Measurements from ENCODE around the gene XBP1.
"Not testable (repeated sequence)": the region's sequence is repeated elsewhere in the genome, so short reads cannot be mapped to it uniquely, and the experiment has no call there.

Gene XBP1

DNA sequence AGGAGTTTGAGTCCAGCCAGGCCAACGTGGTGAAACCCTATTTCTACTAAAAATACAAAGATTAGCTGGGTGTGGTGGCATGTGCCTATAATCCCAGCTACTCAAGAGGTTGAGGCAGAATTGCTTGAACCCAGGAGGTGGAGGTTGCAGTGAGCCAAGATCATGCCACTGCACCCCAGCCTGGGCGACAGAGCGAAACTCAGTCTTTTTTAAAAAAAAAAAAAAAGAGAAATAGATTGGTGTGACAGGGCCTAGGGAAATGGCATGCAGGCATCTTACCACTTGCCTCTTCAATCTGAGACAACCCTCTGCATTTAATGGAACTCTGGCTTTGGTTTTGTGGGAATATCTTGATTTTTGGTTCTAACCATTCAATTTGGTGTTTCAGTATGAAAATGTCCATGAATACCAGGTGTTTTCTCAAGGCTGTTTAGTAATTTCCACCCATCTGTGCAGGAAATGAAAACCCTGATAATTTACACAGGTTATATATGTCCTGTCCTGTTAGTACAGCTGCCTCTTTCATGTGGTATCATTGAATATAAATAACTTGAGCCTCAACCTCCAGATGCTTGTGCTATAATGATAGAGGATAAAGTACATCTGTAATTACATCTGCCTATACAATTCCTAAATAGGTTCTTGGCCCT is 8.4 kb downstream of the XBP1 start:
- no peak for DNase-seq

- no peak for DNase-seq
These were observed 9.2 kb downstream of the XBP1 start for GRCh38 chr22:28791124-28791523.

GRCh38 chr22:28788601-28789000 is 11.8 kb downstream of the XBP1 start:
- no peak for DNase-seq

DNA sequence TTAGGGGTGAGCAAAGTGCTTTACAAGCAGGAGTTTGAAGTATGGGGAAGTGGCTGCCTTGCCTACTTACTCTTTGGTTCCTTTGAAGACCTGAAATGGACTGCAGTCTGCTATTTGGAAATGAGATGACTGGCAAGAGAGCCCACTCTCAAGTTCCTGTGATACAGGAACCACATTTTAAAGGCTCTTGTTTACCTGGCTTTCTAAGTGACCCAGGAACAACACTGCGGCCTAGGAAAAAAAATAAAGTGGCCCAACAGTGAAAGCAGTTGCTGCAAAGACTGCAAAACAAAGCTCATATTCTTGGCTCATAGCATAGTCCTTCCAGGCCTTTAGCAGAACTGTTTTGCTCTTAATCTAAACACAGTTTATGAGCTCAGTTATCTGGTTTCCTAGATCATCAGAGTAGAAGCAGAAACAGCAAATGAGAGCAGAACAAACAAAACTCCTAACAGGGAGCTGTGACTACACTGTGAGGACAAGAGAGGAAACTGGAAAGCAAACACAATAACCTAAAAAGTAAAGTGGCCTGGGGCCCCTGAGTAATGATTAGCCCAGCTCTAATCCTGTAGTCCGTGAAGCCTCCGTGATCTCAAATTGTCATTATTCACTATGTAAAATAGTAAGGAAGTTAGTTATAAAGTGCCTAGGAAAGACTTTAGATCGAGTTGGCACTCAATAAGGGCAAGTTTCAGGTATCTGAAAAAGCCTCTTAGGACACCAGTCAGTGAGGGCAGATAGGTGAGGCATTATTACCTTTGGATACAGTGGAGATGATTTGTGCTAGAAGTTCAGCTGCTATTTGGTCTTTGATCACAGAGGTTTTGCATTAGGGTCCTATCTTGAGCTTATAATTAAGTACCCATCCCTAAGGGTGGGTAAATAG is 16.3 kb downstream of the XBP1 start:
- no peak for DNase-seq

DNA sequence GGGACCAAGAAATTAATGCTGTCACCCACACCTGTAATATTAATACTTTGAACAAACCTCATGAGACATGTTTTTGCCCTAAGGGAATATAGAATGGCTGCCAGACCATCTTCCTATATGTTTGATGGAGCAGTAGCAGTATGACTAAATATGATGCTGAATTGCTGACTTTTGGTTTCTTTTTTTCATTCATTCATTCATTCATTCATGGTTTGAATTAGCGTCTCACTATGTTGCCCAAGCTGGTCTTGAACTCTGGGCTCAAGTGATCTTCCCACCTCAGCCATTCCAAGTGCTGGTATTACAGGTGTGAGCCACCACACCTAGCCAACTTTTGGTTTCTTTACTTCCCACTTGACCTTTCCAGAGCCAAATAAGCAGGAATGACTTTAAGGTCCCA is 20.1 kb downstream of the XBP1 start:
- no peak for DNase-seq

DNA sequence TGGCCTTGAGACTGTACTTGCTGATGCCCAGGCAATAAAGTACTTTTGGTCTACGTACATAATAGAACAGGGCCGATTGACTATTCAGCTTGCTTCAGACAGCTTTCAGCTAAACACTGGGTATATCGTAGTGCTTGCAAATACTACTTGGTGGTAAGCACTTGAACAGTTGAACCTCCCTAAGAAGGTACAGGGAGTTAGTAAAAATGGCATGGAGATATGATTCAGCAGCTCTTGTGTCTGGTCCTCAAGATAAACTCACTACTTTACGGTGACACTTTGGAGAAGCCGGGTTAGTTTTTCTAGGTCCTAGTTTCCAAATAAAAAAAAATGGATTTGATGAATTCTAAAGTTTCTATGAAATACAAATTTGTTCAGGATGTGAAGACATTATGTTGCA is 20.5 kb downstream of the XBP1 start:
- no peak for DNase-seq

DNA sequence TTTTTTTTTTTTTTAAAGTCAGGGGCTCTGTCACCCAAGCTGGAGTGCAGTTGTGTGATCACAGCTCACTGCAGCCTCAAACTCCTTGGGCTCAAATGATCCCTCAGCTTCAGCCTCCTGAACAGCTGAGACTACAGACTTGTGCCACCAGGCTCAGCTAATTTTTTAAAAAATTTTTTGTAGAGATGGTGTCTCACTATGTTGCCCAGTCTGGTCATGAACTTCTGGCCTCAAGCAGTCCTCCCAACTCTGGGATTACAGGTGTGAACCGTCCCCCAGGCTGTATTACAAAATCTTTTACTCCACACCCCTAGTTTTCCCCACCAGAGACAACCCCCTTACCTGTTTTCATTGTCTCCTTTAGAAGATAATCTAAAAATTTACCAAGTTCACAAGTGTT is 26.0 kb downstream of the XBP1 start:
- no peak for DNase-seq

GRCh38 chr22:28773461-28773867 is 26.9 kb downstream of the XBP1 start:
- DNase-seq: peak; percentile 80

GRCh38 chr22:28772633-28773460 is 27.5 kb downstream of the XBP1 start, which contains the start of gene CCDC117:
Gene CCDC117 (plus strand): TSS chr22:28772695. CDS start chr22:28772850, 155 bp downstream.
- DNase-seq: peak; percentile 97

DNA sequence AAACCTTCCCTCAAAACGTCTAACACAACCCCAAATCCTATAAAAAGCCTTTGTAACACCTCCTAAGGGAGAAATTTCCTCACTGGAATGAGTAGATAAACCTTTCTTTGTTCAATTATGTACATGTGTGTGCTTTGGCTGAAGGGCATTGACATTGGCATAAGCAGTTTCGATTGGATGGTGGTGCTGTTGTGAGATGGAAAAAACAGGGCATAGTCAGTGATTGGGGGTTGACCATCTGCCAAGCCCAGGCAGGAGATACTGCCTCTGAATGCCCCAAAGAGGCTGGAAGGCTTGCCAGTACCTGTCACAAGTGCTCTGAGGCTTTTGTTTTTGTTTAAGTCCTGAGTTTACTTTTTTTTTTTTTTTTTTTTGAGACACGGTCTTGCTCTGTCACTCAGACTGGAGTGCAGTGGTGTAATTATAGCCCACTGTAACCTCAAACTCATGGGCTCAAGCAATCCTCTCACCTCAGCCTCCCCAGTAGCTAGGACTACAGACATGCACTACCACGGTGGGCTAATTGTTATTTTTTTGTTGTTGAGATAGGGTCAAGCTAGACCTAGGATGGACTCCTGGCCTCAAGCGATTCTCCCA is 29.1 kb downstream of the XBP1 start:
- no peak for DNase-seq

GRCh38 chr22:28769394-28770085 is 30.8 kb downstream of the XBP1 start:
- no peak for DNase-seq

- no peak for DNase-seq
These were observed 31.5 kb downstream of the XBP1 start for GRCh38 chr22:28768701-28769393.

- no peak for DNase-seq
These were observed 33.7 kb downstream of the XBP1 start for GRCh38 chr22:28766628-28767027.

- DNase-seq: not testable (repeated sequence)
These were observed 38.4 kb downstream of the XBP1 start for GRCh38 chr22:28762000-28762399.

GRCh38 chr22:28761449-28761755 is 39.0 kb downstream of the XBP1 start:
- DNase-seq: no peak

DNA sequence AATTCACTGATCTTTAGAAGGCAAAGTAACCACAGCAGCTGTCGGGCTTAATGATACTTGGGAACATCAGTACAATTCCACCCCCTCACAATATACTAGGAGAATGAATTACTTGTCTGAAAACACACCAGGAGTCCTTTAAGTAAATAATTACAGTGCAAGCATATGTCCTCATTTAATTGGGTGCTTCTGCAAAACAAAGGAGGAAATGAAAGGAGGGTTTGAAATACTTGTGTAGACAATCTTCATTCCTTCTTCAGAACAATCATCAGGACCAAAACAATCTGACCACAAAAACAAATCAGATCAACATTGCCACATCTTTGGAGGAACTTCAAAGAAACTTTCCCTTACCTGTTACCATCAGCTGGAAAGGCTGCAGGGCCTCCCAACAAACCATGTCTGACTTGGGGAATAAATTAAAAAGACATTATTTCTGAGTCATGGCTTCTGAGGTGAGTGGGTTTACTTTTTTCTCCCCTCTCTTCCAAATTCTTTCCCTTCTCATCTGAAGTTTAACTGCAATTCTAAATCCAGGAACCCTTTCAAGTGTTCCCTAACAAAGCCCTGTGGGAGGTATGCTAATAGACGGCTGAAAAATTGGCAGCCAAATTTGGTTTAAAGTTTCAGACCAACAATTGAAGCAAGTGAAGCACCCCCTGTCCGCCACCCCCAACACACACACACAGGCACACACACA is 40.4 kb downstream of the XBP1 start:
- peak; percentile 31 for DNase-seq

GRCh38 chr22:28754512-28754911 is 45.9 kb downstream of the XBP1 start:
- not testable (repeated sequence) for DNase-seq

GRCh38 chr22:28750471-28750881 is 49.9 kb downstream of the XBP1 start:
- DNase-seq: no peak
